Mesenchymal stem cell (in vitro differentiated cells and primary cell): ENCODE measurements around the gene RAB36.

Source experiments
- DNase-seq: peaks from one replicate; pipeline ENCODE4 v3.0.0-alpha.2; 2013
- H2AFZ ChIP-seq: one replicate; pipeline ENCODE4 v1.6.1; 2013; ENCODE audit warnings: low read depth, mild to moderate bottlenecking, control low read depth, inconsistent platforms, low read length, moderate library complexity
- H2AK5ac ChIP-seq: 2 replicates; pipeline ENCODE4 v1.6.1; 2013; ENCODE audit warnings: low read length, moderate library complexity, mild to moderate bottlenecking, inconsistent platforms; ENCODE audit not compliant: severe bottlenecking
- H2BK120ac ChIP-seq: one replicate; pipeline ENCODE4 v1.6.1; 2013; ENCODE audit warnings: low read depth, mild to moderate bottlenecking, inconsistent platforms, low read length, moderate library complexity
- H2BK12ac ChIP-seq, 2 experiments: one replicate each; pipeline ENCODE4 v1.6.1; 2013; ENCODE audit warnings: inconsistent platforms in 2 of 2, low read length in 2 of 2, mild to moderate bottlenecking in 2 of 2, moderate library complexity in 2 of 2, control low read depth in 1 of 2
- H2BK15ac ChIP-seq: one replicate; pipeline ENCODE4 v1.6.1; 2013; ENCODE audit warnings: mild to moderate bottlenecking, low read depth, inconsistent platforms; ENCODE audit not compliant: poor library complexity, severe bottlenecking
- H2BK5ac ChIP-seq: 2 replicates; pipeline ENCODE4 v1.6.1; 2013; ENCODE audit warnings: low read depth, mild to moderate bottlenecking, low read length, control low read depth, inconsistent platforms; ENCODE audit not compliant: poor library complexity, severe bottlenecking
- H3K14ac ChIP-seq, 2 experiments: one replicate each; pipeline ENCODE4 v1.6.1; 2013; ENCODE audit warnings: inconsistent platforms in 2 of 2, low read length in 2 of 2, control low read depth in 1 of 2, mild to moderate bottlenecking in 1 of 2, moderate library complexity in 1 of 2
- H3K18ac ChIP-seq, 2 experiments: one replicate each; pipeline ENCODE4 v1.6.1; 2013; ENCODE audit warnings: inconsistent platforms in 2 of 2, low read length in 2 of 2, control low read depth in 1 of 2, low read depth in 1 of 2, mild to moderate bottlenecking in 1 of 2
- H3K23ac ChIP-seq, 2 experiments: one replicate each; pipeline ENCODE4 v1.6.1; 2013; ENCODE audit warnings: inconsistent platforms in 2 of 2, low read length in 2 of 2, mild to moderate bottlenecking in 2 of 2, moderate library complexity in 2 of 2, control low read depth in 1 of 2
- H3K27ac ChIP-seq: 2 replicates; pipeline ENCODE4 v1.5.1; 2013; ENCODE audit warnings: mild to moderate bottlenecking, moderate library complexity, low read length, control low read depth, inconsistent platforms; ENCODE audit not compliant: poor library complexity, severe bottlenecking
- H3K27me3 ChIP-seq, 2 experiments: 2 replicates each; pipeline versions ENCODE4 v1.6.1 to v1.7.0; 2013; ENCODE audit warnings: low read length in 2 of 2, mild to moderate bottlenecking in 2 of 2, moderate library complexity in 2 of 2, control low read depth in 1 of 2, inconsistent platforms in 1 of 2; ENCODE audit not compliant: control insufficient read depth in 1 of 2, insufficient read depth in 1 of 2
- H3K36me3 ChIP-seq, 2 experiments: 2 replicates each; pipeline versions ENCODE4 v1.6.1 to v1.7.0; 2013; ENCODE audit warnings: low read length in 2 of 2, control low read depth in 1 of 2, inconsistent platforms in 1 of 2, low read depth in 1 of 2, mild to moderate bottlenecking in 1 of 2; ENCODE audit not compliant: insufficient read depth in 2 of 2, control insufficient read depth in 1 of 2
- H3K4ac ChIP-seq, 2 experiments: one replicate each; pipeline ENCODE4 v1.6.1; 2013; ENCODE audit warnings: inconsistent platforms in 2 of 2, low read length in 2 of 2, mild to moderate bottlenecking in 2 of 2, moderate library complexity in 2 of 2, control low read depth in 1 of 2, low read depth in 1 of 2
- H3K4me1 ChIP-seq: 2 replicates; pipeline ENCODE4 v1.6.1; 2013; ENCODE audit warnings: low read depth, low read length, control low read depth; ENCODE audit not compliant: control insufficient read depth, insufficient read depth
- H3K4me2 ChIP-seq: 2 replicates; pipeline ENCODE4 v1.6.1; 2013; ENCODE audit warnings: low read length, mild to moderate bottlenecking, inconsistent platforms; ENCODE audit not compliant: poor library complexity, severe bottlenecking
- H3K4me3 ChIP-seq, 2 experiments: 2 replicates each; pipeline versions ENCODE4 v1.5.1 to v1.7.0; 2013; ENCODE audit warnings: low read length in 2 of 2, mild to moderate bottlenecking in 2 of 2, control low read depth in 1 of 2, low read depth in 1 of 2; ENCODE audit not compliant: insufficient read depth in 1 of 2
- H3K79me1 ChIP-seq: replicated peaks from 2 replicates; pipeline ENCODE4 v1.6.1; 2013; ENCODE audit warnings: mild to moderate bottlenecking, control low read depth, low read length, inconsistent platforms; ENCODE audit not compliant: poor library complexity, severe bottlenecking
- H3K9ac ChIP-seq: 2 replicates; pipeline ENCODE4 v1.7.0; 2013; ENCODE audit warnings: mild to moderate bottlenecking, low read length, moderate library complexity
- H3K9me3 ChIP-seq: 2 replicates; pipeline ENCODE4 v1.7.0; 2013; ENCODE audit warnings: mild to moderate bottlenecking, low read length; ENCODE audit not compliant: control insufficient read depth
- H4K8ac ChIP-seq: one replicate; pipeline ENCODE4 v1.6.1; 2013; ENCODE audit warnings: inconsistent platforms, mild to moderate bottlenecking, low read length, moderate library complexity
- H4K91ac ChIP-seq: one replicate; pipeline ENCODE4 v1.6.1; 2013; ENCODE audit warnings: mild to moderate bottlenecking, low read length, inconsistent platforms
- WGBS: methylation state at CpG from one replicate; pipeline ENCODE4 v1.1.7; 2013; ENCODE audit warnings: mixed read lengths; 5-methylcytosine and 5-hydroxymethylcytosine counted together

RAB36 gene

DNA sequence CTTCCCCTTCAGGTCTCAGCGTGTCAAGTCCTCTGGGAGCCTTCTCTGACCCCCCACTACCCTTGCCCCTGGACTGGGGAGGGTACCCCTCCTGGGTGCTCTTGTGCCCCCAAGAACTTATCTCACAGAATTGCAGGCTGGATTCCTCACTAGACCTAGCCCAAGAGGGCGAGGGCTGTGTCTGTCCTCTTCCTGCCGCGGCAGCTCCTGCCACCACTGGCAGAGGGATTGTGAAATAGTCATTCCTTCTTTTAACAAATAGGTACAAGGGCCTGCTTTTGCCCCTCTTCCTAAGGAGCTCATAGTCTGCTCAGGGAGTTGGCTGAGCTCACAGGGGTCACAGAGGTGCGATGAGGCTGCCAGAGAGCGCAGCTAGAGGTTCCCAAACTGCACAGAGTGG is 5.5 kb downstream of the RAB36 start:
- peaks cover 2% of the 10 kb centered on the region for H3K79me1 ChIP-seq
- no peak overlapping the region for H2AFZ ChIP-seq
- no peak overlapping the region for H3K4ac ChIP-seq
- H3K18ac ChIP-seq: no peak overlapping the region
- H2BK120ac ChIP-seq: no peak overlapping the region
- no peak overlapping the region for H3K27ac ChIP-seq
- H4K91ac ChIP-seq: no peak overlapping the region
- H2BK15ac ChIP-seq: no peak overlapping the region
- WGBS: 83% methylated on average over 6 of the region's 6 CpGs
- H4K8ac ChIP-seq: no peak overlapping the region
- no peak overlapping the region for H3K4me2 ChIP-seq
- H3K14ac ChIP-seq: no peak overlapping the region
- H2BK5ac ChIP-seq: no peak overlapping the region
- H2AK5ac ChIP-seq: no peak overlapping the region
- no peak overlapping the region for H2BK12ac ChIP-seq
- peaks cover 15% of the 10 kb centered on the region for H3K4me1 ChIP-seq
- no peaks in the 10 kb centered on the region for H3K9me3 ChIP-seq
- no peak for DNase-seq
- no peaks in the 10 kb centered on the region for H3K27me3 ChIP-seq
- peaks cover 26 to 30% of the 10 kb centered on the region in 2 experiments for H3K36me3 ChIP-seq
- no peak overlapping the region for H3K23ac ChIP-seq
- H3K4me3 ChIP-seq: no peak overlapping the region
- no peak overlapping the region for H3K9ac ChIP-seq

DNA sequence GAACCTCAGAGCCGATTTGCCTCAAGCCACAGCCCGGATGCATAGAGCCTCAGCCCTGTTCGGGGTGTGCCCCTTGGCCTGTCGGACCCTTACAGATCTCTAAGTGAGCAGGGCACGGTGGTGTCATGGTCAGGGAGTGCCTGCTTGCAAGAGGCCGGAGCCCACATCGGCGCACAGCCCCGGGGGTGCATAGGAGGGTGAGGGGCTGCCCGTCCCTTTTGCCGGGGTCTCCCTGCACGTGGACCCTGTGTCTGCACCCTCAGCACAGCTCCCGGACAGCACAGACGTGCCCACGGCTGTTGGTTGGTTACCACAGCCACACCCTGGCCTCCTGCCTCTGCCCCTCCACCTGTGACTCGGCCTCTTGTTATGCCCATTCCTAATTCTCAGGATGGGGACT is 6.5 kb downstream of the RAB36 start:
- Histone ChIP-seq H2BK120ac (no peak overlapping the region), H2AFZ (no peak overlapping the region), H4K8ac (no peak overlapping the region)

DNA sequence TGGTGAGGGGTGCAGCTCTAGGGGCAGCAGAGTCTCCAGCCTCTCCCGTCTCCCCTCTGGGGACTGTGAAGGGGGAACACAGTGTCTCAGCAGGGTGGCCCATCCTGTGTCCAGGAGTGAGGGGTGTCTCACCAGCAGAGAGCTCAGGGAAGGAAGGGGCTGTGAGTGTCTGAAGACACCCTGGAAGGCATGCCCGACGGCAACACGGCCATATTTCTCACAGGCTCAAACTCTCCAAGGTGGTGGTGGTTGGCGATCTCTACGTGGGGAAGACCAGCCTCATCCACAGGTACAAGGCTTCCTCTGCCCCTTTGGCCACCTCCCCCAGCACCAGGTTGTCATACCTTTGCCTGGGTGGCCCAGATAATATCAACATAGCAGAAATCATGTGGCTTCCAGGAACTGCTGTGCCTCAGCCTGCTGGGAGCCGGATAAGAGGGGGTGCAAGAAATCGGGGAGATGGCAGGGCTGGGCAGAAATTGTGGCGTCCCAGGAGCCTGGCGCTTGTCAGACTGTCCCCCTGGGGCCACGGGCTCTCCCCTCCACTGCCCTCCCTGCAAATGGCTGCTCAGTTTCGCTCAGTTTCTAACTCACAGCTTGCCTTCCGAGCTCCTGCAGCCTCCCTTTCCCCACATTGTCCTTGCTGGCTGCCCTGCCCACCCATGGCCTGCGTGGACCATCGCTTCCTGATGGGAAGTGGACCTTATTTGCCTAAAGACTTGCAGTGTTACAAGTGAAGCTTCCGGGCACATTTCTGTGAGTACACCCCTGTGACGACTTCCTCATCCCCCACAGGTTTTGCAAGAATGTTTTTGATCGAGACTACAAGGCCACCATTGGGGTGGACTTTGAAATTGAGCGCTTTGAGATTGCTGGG is 7.2 kb downstream of the RAB36 start:
- Histone ChIP-seq H4K8ac (no peak overlapping the region), H3K79me1 (no peaks in the 10 kb centered on the region), H4K91ac (no peak overlapping the region), H3K36me3 (peaks cover 26 to 31% of the 10 kb centered on the region in 2 experiments), H2BK12ac (no peak overlapping the region), H3K27me3 (no peaks in the 10 kb centered on the region), H3K4me3 (no peak overlapping the region), H3K4me1 (peaks cover 4% of the 10 kb centered on the region), H3K4ac (no peak overlapping the region), H3K14ac (no peak overlapping the region), H2BK15ac (no peak overlapping the region), H3K9ac (no peak overlapping the region), H3K18ac (no peak overlapping the region), H2BK5ac (no peak overlapping the region), H3K23ac (no peak overlapping the region), H3K4me2 (no peak overlapping the region), H2AFZ (no peak overlapping the region), H3K9me3 (no peaks in the 10 kb centered on the region), H3K27ac (no peak overlapping the region), H2BK120ac (no peak overlapping the region), H2AK5ac (no peak overlapping the region)
- no peak for DNase-seq
- WGBS: 89% methylated on average over 19 of the region's 19 CpGs

More for the DNA sequence above, 6.5 kb downstream of the RAB36 start:
- 87% methylated on average over 13 of the region's 16 CpGs for WGBS
- Histone ChIP-seq H3K4me1 (peaks cover 5% of the 10 kb centered on the region), H3K18ac (no peak overlapping the region), H3K4me2 (no peak overlapping the region), H3K14ac (no peak overlapping the region), H2AK5ac (no peak overlapping the region), H2BK5ac (no peak overlapping the region), H3K4me3 (no peak overlapping the region), H2BK15ac (no peak overlapping the region), H3K9me3 (no peaks in the 10 kb centered on the region), H3K9ac (no peak overlapping the region), H3K79me1 (no peaks in the 10 kb centered on the region), H3K23ac (no peak overlapping the region), H3K4ac (no peak overlapping the region), H4K91ac (no peak overlapping the region), H3K36me3 (peaks cover 26 to 31% of the 10 kb centered on the region in 2 experiments), H3K27ac (no peak overlapping the region), H2BK12ac (no peak overlapping the region), H3K27me3 (no peaks in the 10 kb centered on the region)
- no peak for DNase-seq

DNA sequence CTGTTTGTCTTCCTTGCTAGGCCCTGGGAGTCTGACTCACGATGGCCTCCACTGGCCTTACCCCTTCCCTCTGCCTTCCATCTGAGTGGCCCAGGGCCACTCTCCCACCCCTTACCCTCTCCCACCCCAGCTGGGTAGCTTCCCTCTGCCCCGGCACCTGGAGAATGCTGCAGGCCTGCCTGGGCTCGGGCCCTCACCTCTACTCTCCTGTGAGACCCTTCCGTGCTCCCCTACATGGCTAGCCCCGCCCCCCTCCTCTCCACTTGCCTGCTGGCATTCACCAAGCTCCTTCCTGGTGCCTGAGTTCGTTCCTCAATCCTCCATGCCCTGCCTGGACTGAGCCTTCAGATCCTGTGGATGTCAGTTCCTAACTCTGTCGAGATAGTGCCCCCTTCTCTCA is 8.7 kb downstream of the RAB36 start:
- no peak overlapping the region for H4K8ac ChIP-seq
- H4K91ac ChIP-seq: no peak overlapping the region
- no peaks in the 10 kb centered on the region for H3K79me1 ChIP-seq
- H2BK120ac ChIP-seq: no peak overlapping the region
- H3K9ac ChIP-seq: no peak overlapping the region
- no peaks in the 10 kb centered on the region for H3K9me3 ChIP-seq
- no peak overlapping the region for H3K27ac ChIP-seq
- peaks cover 11% of the 10 kb centered on the region for H3K4me1 ChIP-seq
- H3K14ac ChIP-seq: no peak overlapping the region
- no peak overlapping the region for H2AFZ ChIP-seq
- H2BK12ac ChIP-seq: no peak overlapping the region
- no peak overlapping the region for H2AK5ac ChIP-seq
- no peak overlapping the region for H3K23ac ChIP-seq
- DNase-seq: no peak
- 74% methylated on average over 6 of the region's 7 CpGs for WGBS
- no peak overlapping the region for H3K4me3 ChIP-seq
- peaks cover 27 to 28% of the 10 kb centered on the region in 2 experiments for H3K36me3 ChIP-seq
- no peak overlapping the region for H3K4ac ChIP-seq
- H3K4me2 ChIP-seq: no peak overlapping the region
- no peak overlapping the region for H3K18ac ChIP-seq
- H2BK5ac ChIP-seq: no peak overlapping the region
- H2BK15ac ChIP-seq: no peak overlapping the region
- no peaks in the 10 kb centered on the region for H3K27me3 ChIP-seq
